HepG2 (cell line): Measurements from ENCODE around the gene ACAT1. TPM values are rescaled to one million over a fixed set of nuclear protein-coding genes. Genes with fewer than 3 reads are reported as not detected.
A peak's percentile ranks its signal among the peaks of the same experiment; 100 is the strongest.

Source experiments
- AGO1 ChIP-seq: fragments of 200-400 bp; formaldehyde crosslinking; IDR thresholded peaks from 2 replicates; pipeline ENCODE4 v1.6.1; 2017; ENCODE audit warnings: mild to moderate bottlenecking, low read depth, low read length, moderate library complexity; ENCODE audit not compliant: poor library complexity, severe bottlenecking
- CENPBD1 ChIP-seq: sonication (generic); formaldehyde crosslinking; IDR thresholded peaks from 2 replicates; pipeline ENCODE4 v1.8.0; 2022; ENCODE audit warnings: missing genetic modification reagents, low read depth, mild to moderate bottlenecking, borderline replicate concordance
- CREB3 ChIP-seq: sonication (generic); formaldehyde crosslinking; IDR thresholded peaks from 2 replicates; pipeline ENCODE4 v1.5.0; 2020; ENCODE audit warnings: missing genetic modification reagents
- DNMT3B ChIP-seq: conservative IDR thresholded peaks from 2 replicates; pipeline ENCODE4 v1.6.1; 2016; ENCODE audit warnings: missing biosample characterization, control low read depth
- FOXK1 ChIP-seq: sonication (generic); formaldehyde crosslinking; IDR thresholded peaks from 2 replicates; pipeline ENCODE4 v1.4.0; 2020; ENCODE audit warnings: low read depth, missing genetic modification reagents, borderline replicate concordance
- GATAD1 ChIP-seq: IDR thresholded peaks from 2 replicates; pipeline ENCODE4 v1.6.1; 2016; ENCODE audit warnings: missing genetic modification reagents, missing compliant biosample characterization
- ISL2 ChIP-seq: sonication (generic); formaldehyde crosslinking; IDR thresholded peaks from 2 replicates; pipeline ENCODE4 v1.5.0; 2020; ENCODE audit warnings: missing genetic modification reagents
- KAT2B ChIP-seq: fragments of 150-350 bp; IDR thresholded peaks from 2 replicates; pipeline ENCODE4 v1.6.1; 2014; ENCODE audit warnings: low read depth, low read length, borderline replicate concordance
- MBD4 ChIP-seq: IDR thresholded peaks from 2 replicates; pipeline ENCODE4 v1.6.1; 2012; ENCODE audit warnings: low read length, inconsistent platforms, borderline replicate concordance
- MEIS2 ChIP-seq: sonication (generic); formaldehyde crosslinking; IDR thresholded peaks from 2 replicates; pipeline ENCODE4 v1.9.0; 2021; ENCODE audit warnings: mild to moderate bottlenecking, missing genetic modification reagents
- PREB ChIP-seq: sonication (generic); formaldehyde crosslinking; IDR thresholded peaks from 2 replicates; pipeline ENCODE4 v1.4.0; 2020; ENCODE audit warnings: missing genetic modification reagents
- RELA ChIP-seq: sonication (generic); formaldehyde crosslinking; IDR thresholded peaks from 2 replicates; pipeline ENCODE4 v1.4.0; 2020; ENCODE audit warnings: missing genetic modification reagents
- RNF2 ChIP-seq: fragments of 450-650 bp; conservative IDR thresholded peaks from 2 replicates; pipeline ENCODE4 v1.6.1; 2016; ENCODE audit warnings: low read depth
- SIN3B ChIP-seq: fragments of 150-350 bp; IDR thresholded peaks from 2 replicates; pipeline ENCODE4 v1.6.1; 2014; ENCODE audit warnings: low read length
- TBP ChIP-seq: sonication (generic); formaldehyde crosslinking; IDR thresholded peaks from 2 replicates; pipeline ENCODE4 v1.5.0; 2020; ENCODE audit warnings: missing genetic modification reagents
- WIZ ChIP-seq: sonication (generic); formaldehyde crosslinking; IDR thresholded peaks from 2 replicates; pipeline ENCODE4 v1.5.1; 2020; ENCODE audit warnings: mild to moderate bottlenecking, missing genetic modification reagents
- ZBTB44 ChIP-seq: sonication (generic); formaldehyde crosslinking; IDR thresholded peaks from 2 replicates; pipeline ENCODE4 v1.4.0; 2020; ENCODE audit warnings: missing genetic modification reagents
- ZIK1 ChIP-seq: sonication (generic); formaldehyde crosslinking; IDR thresholded peaks from 2 replicates; pipeline ENCODE4 v1.5.0; 2020; ENCODE audit warnings: mild to moderate bottlenecking, low read depth, missing genetic modification reagents, borderline replicate concordance
- ZNF225 ChIP-seq: sonication (generic); formaldehyde crosslinking; IDR thresholded peaks from 2 replicates; pipeline ENCODE4 v1.4.0; 2020; ENCODE audit warnings: mild to moderate bottlenecking, missing genetic modification reagents
- ZNF232 ChIP-seq: sonication (generic); formaldehyde crosslinking; IDR thresholded peaks from 2 replicates; pipeline ENCODE4 v1.4.0; 2020; ENCODE audit warnings: missing genetic modification reagents, borderline replicate concordance
- ZNF24 ChIP-seq: fragments of 450-650 bp; IDR thresholded peaks from 2 replicates; pipeline ENCODE4 v1.6.1; 2017; ENCODE audit warnings: antibody characterized with exemption, mild to moderate bottlenecking
- ZNF639 ChIP-seq: conservative IDR thresholded peaks from 2 replicates; pipeline ENCODE4 v1.6.1; 2018; ENCODE audit warnings: missing genetic modification reagents
- ZNF850 ChIP-seq: sonication (generic); formaldehyde crosslinking; conservative IDR thresholded peaks from 2 replicates; pipeline ENCODE4 v1.9.0; 2021; ENCODE audit warnings: mild to moderate bottlenecking, missing genetic modification reagents
- polyA plus RNA-seq, 8 experiments: library from polyadenylated mRNA; depleted of rRNA in 3 of 8; stranded (reverse) in 7 of 8; unstranded in 1 of 8; fragments of >200 nt; fragmentation: Illumina TruSeq in 4 of 8; extraction: Trizol in 4 of 8; gene quantifications; 2 replicates each; pipeline versions ENCODE4 v1.2.1 to v1.2.3, GENCODE V29; 2011 to 2016; ENCODE audit warnings: low read depth in 4 of 8, missing spikeins in 1 of 8, mixed read lengths in 1 of 8; ENCODE audit not compliant: insufficient read depth in 1 of 8
- total RNA-seq, 5 experiments: library from RNA; depleted of rRNA; stranded (reverse); fragments of >200 nt; fragmentation: Illumina TruSeq; extraction: Trizol; gene quantifications; 2 replicates each; pipeline ENCODE4 v1.2.3, GENCODE V29; 2016; ENCODE audit warnings: low read depth in 1 of 5

Gene ACAT1
- total and polyA plus RNA-seq, 2 of the 13 experiments (the other 11 are each of a cell fraction or from before 2014, with no cell fraction given) = 103 to 165 TPM

GRCh38 chr11:108121274-108122155, at the start of gene ACAT1 (continued):
- TF ChIP-seq CREB3 (CRISPR knock-in tag) (no peak), ZNF850 (no peak), PREB (CRISPR knock-in tag) (no peak), MEIS2 (no peak), RELA (CRISPR knock-in tag) (no peak), RNF2 (peak; percentile 77; the same call in 1 of the 2 replicates), TBP (CRISPR knock-in tag) (no peak), FOXK1 (CRISPR knock-in tag) (no peak; the same call in 1 of the 2 replicates), ZIK1 (CRISPR knock-in tag) (no peak), AGO1 (no peak), MBD4 (no peak), GATAD1 (CRISPR knock-in tag) (peak; percentile 56), ZNF639 (no peak; the same call in 1 of the 2 replicates), ZBTB44 (no peak), SIN3B (no peak), ISL2 (CRISPR knock-in tag) (0 out of 2 replicates have a peak, but pooled peaks have one; percentile 11), DNMT3B (CRISPR knock-in tag) (no peak), ZNF232 (CRISPR knock-in tag) (no peak), ZNF24 (no peak), WIZ (CRISPR knock-in tag) (0 out of 2 replicates have a peak, but pooled peaks have one; percentile 84), CENPBD1 (CRISPR knock-in tag) (no peak), KAT2B (no peak), ZNF225 (CRISPR knock-in tag) (no peak)
